H1 (cell line): Measurements from ENCODE around the gene VCY1B.

Experiments
- BCL11A ChIP-seq, 2 experiments: IDR thresholded peaks; one replicate each; pipeline ENCODE4 v1.6.1; 2011; ENCODE audit warnings: low read depth in 2 of 2, low read length in 2 of 2, mild to moderate bottlenecking in 2 of 2
- EP300 ChIP-seq, 2 experiments: IDR thresholded peaks; 1 replicate in 1 of 2; 2 replicates in 1 of 2; pipeline ENCODE4 v1.6.1; 2011 to 2012; ENCODE audit warnings: low read depth in 2 of 2, low read length in 2 of 2, mild to moderate bottlenecking in 2 of 2, borderline replicate concordance in 1 of 2, inconsistent platforms in 1 of 2, moderate library complexity in 1 of 2
- EZH2 ChIP-seq: fragments of 200-600 bp; sonication (generic); IDR thresholded peaks from 2 replicates; pipeline ENCODE4 v1.7.1; 2012; ENCODE audit warnings: low read depth, mild to moderate bottlenecking, moderate library complexity, low read length, inconsistent platforms; ENCODE audit not compliant: severe bottlenecking
- JUND ChIP-seq: IDR thresholded peaks from 2 replicates; pipeline ENCODE4 v1.6.1; 2011; ENCODE audit warnings: mild to moderate bottlenecking, improper control_type of control experiment, low read length
- PHF8 ChIP-seq: fragments of 200-600 bp; sonication (generic); conservative IDR thresholded peaks from 2 replicates; pipeline ENCODE4 v1.7.1; 2012; ENCODE audit warnings: low read depth, mild to moderate bottlenecking, inconsistent platforms, low read length, moderate library complexity
- POLR2A ChIP-seq, 2 experiments: IDR thresholded peaks; 1 replicate in 1 of 2; 2 replicates in 1 of 2; pipeline ENCODE4 v1.6.1; 2011; ENCODE audit warnings: low read depth in 2 of 2, low read length in 2 of 2, mild to moderate bottlenecking in 2 of 2; ENCODE audit errors: control extremely low read depth in 1 of 2
- POLR2AphosphoS5 ChIP-seq: IDR thresholded peaks from 2 replicates; pipeline ENCODE4 v1.6.1; 2011; ENCODE audit warnings: low read depth, low read length
- POU5F1 ChIP-seq: IDR thresholded peaks from 2 replicates; pipeline ENCODE4 v1.6.1; 2011; ENCODE audit warnings: low read depth, mild to moderate bottlenecking, low read length, moderate library complexity
- SP1 ChIP-seq: IDR thresholded peaks from 2 replicates; pipeline ENCODE4 v1.6.1; 2011; ENCODE audit warnings: low read depth, low read length
- TAF1 ChIP-seq: IDR thresholded peaks from 2 replicates; pipeline ENCODE4 v1.6.1; 2011; ENCODE audit warnings: mild to moderate bottlenecking, low read depth, low read length
- TEAD4 ChIP-seq: IDR thresholded peaks from 2 replicates; pipeline ENCODE4 v1.6.1; 2012; ENCODE audit warnings: low read depth, low read length, inconsistent platforms, mixed read lengths
- TF ChIP-seq, protein P1 (sequence below), 3 experiments: IDR thresholded peaks; 1 replicate in 2 of 3; 2 replicates in 1 of 3; pipeline versions ENCODE4 v1.5.1 to v1.6.1; 2011; ENCODE audit warnings: low read length in 3 of 3, mild to moderate bottlenecking in 3 of 3, inconsistent platforms in 2 of 3, low read depth in 1 of 3, moderate library complexity in 1 of 3; ENCODE audit not compliant: insufficient read depth in 1 of 3; ENCODE audit errors: control extremely low read depth in 1 of 3
- TF ChIP-seq, protein P2 (sequence below): IDR thresholded peaks from 2 replicates; pipeline ENCODE4 v1.6.1; 2011; ENCODE audit warnings: low read length, improper control_type of control experiment

DNA sequence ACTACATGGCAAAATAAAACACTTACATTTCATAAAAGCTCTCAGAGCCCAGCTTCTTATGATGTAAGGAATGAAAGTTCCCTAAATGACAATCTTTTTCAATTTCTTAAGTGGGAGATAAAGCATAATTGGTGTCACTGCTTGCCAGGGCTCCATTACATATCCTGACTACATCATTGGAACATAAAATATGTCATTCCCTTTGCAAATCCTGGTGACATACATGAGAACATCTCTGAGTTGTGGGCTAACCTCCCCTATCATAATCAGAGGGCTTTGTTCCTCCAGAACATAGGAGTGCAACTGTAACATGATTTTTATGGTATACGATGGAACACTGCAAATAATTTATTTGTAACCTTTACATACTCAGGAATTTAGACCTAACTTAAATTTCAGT, 29.9 kb downstream of the VCY1B start:
- TF ChIP-seq, protein P1, sequence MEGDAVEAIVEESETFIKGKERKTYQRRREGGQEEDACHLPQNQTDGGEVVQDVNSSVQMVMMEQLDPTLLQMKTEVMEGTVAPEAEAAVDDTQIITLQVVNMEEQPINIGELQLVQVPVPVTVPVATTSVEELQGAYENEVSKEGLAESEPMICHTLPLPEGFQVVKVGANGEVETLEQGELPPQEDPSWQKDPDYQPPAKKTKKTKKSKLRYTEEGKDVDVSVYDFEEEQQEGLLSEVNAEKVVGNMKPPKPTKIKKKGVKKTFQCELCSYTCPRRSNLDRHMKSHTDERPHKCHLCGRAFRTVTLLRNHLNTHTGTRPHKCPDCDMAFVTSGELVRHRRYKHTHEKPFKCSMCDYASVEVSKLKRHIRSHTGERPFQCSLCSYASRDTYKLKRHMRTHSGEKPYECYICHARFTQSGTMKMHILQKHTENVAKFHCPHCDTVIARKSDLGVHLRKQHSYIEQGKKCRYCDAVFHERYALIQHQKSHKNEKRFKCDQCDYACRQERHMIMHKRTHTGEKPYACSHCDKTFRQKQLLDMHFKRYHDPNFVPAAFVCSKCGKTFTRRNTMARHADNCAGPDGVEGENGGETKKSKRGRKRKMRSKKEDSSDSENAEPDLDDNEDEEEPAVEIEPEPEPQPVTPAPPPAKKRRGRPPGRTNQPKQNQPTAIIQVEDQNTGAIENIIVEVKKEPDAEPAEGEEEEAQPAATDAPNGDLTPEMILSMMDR (IDR thresholded peaks at IDR 0.05; ENCODE audit: control extremely low read depth in 1 of 3, insufficient read depth in 1 of 3, low read depth in 1 of 3, low read length in 3 of 3) = no peak
- TF ChIP-seq POLR2AphosphoS5 = no peak
- TF ChIP-seq BCL11A (IDR thresholded peaks at IDR 0.05; ENCODE audit: low read depth in 2 of 2, low read length in 2 of 2) = no peak
- TF ChIP-seq PHF8 = no peak
- no peak for TF ChIP-seq JUND
- TF ChIP-seq EZH2 = no peak
- TF ChIP-seq EP300 (IDR thresholded peaks at IDR 0.05; ENCODE audit: borderline replicate concordance in 1 of 2, low read depth in 2 of 2, low read length in 2 of 2) = no peak
- no peak for TF ChIP-seq POLR2A (IDR thresholded peaks at IDR 0.05; ENCODE audit: control extremely low read depth in 1 of 2, low read depth in 2 of 2, low read length in 2 of 2)
- TF ChIP-seq TAF1 = no peak
- TF ChIP-seq TEAD4 = no peak
- TF ChIP-seq SP1 = no peak
- no peak for TF ChIP-seq POU5F1
- TF ChIP-seq, protein P2, sequence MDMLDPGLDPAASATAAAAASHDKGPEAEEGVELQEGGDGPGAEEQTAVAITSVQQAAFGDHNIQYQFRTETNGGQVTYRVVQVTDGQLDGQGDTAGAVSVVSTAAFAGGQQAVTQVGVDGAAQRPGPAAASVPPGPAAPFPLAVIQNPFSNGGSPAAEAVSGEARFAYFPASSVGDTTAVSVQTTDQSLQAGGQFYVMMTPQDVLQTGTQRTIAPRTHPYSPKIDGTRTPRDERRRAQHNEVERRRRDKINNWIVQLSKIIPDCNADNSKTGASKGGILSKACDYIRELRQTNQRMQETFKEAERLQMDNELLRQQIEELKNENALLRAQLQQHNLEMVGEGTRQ = no peak
